K562 (cell line): ENCODE measurements around the gene UBE2O. TPM values are rescaled to one million over a fixed set of nuclear protein-coding genes. Genes with fewer than 3 reads are reported as not detected.

Experiments
- CTCF ChIP-seq, 3 experiments: IDR thresholded peaks in 2 of 3; conservative IDR thresholded peaks in 1 of 3; 2 replicates each; pipeline ENCODE4 v1.5.1; 2011 to 2012; ENCODE audit warnings: low read length in 3 of 3, mild to moderate bottlenecking in 3 of 3, control low read depth in 2 of 3, improper control_type of control experiment in 1 of 3, inconsistent platforms in 1 of 3, low read depth in 1 of 3, mixed read lengths in 1 of 3, moderate library complexity in 1 of 3; ENCODE audit not compliant: insufficient read depth in 2 of 3
- KLF16 ChIP-seq: IDR thresholded peaks from 2 replicates; pipeline ENCODE4 v1.6.1; 2016; ENCODE audit warnings: antibody characterized with exemption
- MEF2D ChIP-seq: conservative IDR thresholded peaks from 2 replicates; pipeline ENCODE4 v1.6.1; 2016; ENCODE audit warnings: low read depth, missing genetic modification characterization, missing compliant biosample characterization
- TAF15 ChIP-seq: fragments of 200-400 bp; formaldehyde crosslinking; IDR thresholded peaks from 2 replicates; pipeline ENCODE4 v1.6.1; 2017; ENCODE audit warnings: mild to moderate bottlenecking, low read depth, low read length, moderate library complexity
- ZNF124 ChIP-seq: sonication (generic); formaldehyde crosslinking; IDR thresholded peaks from 2 replicates; pipeline ENCODE4 v1.8.1; 2022; ENCODE audit warnings: missing genetic modification reagents
- ZNF655 ChIP-seq: fragments of 250-450 bp; sonication (Bioruptor Pico); IDR thresholded peaks from 2 replicates; pipeline ENCODE4 v1.5.0; 2021
- polyA plus RNA-seq, 8 experiments: library from polyadenylated mRNA; depleted of rRNA in 4 of 8; stranded (reverse) in 5 of 8; unstranded in 3 of 8; fragments of >200 nt; fragmentation: Nextera tagmentation in 2 of 8; fragmentation: Illumina TruSeq in 1 of 8; extraction: Ambion mirVana in 2 of 8; extraction: Trizol in 1 of 8; gene quantifications; 2 replicates each; pipeline versions ENCODE4 v1.2.1 to v1.2.3, GENCODE V29; 2011 to 2014; ENCODE audit warnings: inconsistent platforms in 1 of 8, missing spikeins in 1 of 8
- total RNA-seq, 7 experiments: library from RNA; depleted of rRNA in 6 of 7; stranded (reverse); fragments of >200 nt in 6 of 7; fragmentation: Illumina TruSeq in 2 of 7; extraction: Trizol in 2 of 7; gene quantifications; 2 replicates each; pipeline versions ENCODE4 v1.2.1 to v1.2.3, GENCODE V29; 2011 to 2021; ENCODE audit warnings: low replicate concordance in 1 of 7
- TF ChIP-seq, protein P1 (sequence below): fragments of 250-450 bp; sonication (Bioruptor Pico); IDR thresholded peaks from 2 replicates; pipeline ENCODE4 v1.4.0; 2020
- TF ChIP-seq, protein P2 (sequence below): fragments of 250-450 bp; sonication (Bioruptor Pico); IDR thresholded peaks from 2 replicates; pipeline ENCODE4 v1.4.0; 2020; ENCODE audit warnings: mild to moderate bottlenecking, moderate library complexity
- TF ChIP-seq, protein P3 (sequence below), 2 experiments: fragments of 450-650 bp; formaldehyde crosslinking in 1 of 2; IDR thresholded peaks; 2 replicates each; pipeline versions ENCODE4 v1.4.0 to v1.6.1; 2014 to 2020; ENCODE audit warnings: mild to moderate bottlenecking in 2 of 2, borderline replicate concordance in 1 of 2, low read depth in 1 of 2

Gene UBE2O
- total and polyA plus RNA-seq, 9 of the 15 experiments (the other 6 are each of a cell fraction or from before 2014, with no cell fraction given): 1.6 to 39.7 (median 13.3) TPM

DNA sequence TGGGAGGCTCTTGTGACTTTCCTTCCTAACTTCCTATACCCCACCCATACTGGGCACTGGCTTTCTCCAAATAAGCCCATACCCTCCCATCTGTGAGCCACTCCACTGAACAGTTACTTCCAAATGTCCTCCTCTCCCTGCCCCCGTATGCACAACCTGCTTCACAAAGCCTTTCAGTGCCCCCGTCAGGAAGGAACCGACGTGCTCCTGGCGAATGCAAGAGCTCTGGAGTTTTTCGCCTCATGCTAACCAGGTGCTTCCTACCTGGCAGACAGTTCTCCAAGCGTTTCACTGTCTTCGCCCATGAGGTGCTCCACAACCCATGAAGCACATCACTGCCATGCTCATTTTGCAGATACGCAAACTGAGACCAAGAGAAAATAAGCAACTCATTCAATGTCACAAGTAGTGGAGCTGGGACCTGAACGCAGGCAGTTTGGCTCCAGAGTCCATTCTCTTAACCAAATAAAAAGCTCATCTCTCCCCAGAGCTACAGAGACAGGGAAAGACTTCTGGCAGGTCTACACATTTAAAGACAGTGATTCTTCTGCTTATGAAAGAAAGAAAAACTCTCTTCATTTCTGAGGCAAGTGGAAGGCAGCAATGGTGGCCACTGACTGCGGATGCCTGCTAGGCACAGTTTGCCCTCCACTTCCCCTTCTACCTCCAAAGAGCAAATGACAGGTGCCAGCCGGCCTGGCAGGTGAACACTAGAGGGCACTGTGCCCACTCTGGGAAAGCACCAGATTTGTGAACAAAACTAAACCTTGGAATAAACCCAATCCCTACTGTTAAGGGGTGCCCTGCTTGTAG lies 44.7 kb downstream of the UBE2O start (continued):
- TF ChIP-seq, protein P1, sequence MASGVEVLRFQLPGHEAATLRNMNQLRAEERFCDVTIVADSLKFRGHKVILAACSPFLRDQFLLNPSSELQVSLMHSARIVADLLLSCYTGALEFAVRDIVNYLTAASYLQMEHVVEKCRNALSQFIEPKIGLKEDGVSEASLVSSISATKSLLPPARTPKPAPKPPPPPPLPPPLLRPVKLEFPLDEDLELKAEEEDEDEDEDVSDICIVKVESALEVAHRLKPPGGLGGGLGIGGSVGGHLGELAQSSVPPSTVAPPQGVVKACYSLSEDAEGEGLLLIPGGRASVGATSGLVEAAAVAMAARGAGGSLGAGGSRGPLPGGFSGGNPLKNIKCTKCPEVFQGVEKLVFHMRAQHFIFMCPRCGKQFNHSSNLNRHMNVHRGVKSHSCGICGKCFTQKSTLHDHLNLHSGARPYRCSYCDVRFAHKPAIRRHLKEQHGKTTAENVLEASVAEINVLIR (CRISPR knock-in tag): no peak
- TF ChIP-seq, protein P2, sequence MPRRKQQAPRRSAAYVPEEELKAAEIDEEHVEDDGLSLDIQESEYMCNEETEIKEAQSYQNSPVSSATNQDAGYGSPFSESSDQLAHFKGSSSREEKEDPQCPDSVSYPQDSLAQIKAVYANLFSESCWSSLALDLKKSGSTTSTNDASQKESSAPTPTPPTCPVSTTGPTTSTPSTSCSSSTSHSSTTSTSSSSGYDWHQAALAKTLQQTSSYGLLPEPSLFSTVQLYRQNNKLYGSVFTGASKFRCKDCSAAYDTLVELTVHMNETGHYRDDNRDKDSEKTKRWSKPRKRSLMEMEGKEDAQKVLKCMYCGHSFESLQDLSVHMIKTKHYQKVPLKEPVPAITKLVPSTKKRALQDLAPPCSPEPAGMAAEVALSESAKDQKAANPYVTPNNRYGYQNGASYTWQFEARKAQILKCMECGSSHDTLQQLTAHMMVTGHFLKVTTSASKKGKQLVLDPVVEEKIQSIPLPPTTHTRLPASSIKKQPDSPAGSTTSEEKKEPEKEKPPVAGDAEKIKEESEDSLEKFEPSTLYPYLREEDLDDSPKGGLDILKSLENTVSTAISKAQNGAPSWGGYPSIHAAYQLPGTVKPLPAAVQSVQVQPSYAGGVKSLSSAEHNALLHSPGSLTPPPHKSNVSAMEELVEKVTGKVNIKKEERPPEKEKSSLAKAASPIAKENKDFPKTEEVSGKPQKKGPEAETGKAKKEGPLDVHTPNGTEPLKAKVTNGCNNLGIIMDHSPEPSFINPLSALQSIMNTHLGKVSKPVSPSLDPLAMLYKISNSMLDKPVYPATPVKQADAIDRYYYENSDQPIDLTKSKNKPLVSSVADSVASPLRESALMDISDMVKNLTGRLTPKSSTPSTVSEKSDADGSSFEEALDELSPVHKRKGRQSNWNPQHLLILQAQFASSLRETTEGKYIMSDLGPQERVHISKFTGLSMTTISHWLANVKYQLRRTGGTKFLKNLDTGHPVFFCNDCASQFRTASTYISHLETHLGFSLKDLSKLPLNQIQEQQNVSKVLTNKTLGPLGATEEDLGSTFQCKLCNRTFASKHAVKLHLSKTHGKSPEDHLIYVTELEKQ: no peak
- TF ChIP-seq, protein P3, sequence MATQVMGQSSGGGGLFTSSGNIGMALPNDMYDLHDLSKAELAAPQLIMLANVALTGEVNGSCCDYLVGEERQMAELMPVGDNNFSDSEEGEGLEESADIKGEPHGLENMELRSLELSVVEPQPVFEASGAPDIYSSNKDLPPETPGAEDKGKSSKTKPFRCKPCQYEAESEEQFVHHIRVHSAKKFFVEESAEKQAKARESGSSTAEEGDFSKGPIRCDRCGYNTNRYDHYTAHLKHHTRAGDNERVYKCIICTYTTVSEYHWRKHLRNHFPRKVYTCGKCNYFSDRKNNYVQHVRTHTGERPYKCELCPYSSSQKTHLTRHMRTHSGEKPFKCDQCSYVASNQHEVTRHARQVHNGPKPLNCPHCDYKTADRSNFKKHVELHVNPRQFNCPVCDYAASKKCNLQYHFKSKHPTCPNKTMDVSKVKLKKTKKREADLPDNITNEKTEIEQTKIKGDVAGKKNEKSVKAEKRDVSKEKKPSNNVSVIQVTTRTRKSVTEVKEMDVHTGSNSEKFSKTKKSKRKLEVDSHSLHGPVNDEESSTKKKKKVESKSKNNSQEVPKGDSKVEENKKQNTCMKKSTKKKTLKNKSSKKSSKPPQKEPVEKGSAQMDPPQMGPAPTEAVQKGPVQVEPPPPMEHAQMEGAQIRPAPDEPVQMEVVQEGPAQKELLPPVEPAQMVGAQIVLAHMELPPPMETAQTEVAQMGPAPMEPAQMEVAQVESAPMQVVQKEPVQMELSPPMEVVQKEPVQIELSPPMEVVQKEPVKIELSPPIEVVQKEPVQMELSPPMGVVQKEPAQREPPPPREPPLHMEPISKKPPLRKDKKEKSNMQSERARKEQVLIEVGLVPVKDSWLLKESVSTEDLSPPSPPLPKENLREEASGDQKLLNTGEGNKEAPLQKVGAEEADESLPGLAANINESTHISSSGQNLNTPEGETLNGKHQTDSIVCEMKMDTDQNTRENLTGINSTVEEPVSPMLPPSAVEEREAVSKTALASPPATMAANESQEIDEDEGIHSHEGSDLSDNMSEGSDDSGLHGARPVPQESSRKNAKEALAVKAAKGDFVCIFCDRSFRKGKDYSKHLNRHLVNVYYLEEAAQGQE (IDR thresholded peaks at IDR 0.05; ENCODE audit: borderline replicate concordance): peak; percentile 60; the same call in 1 of the 2 replicates
- TF ChIP-seq, protein P3 (CRISPR knock-in tag; IDR thresholded peaks at IDR 0.05; ENCODE audit: low read depth): no peak
- TF ChIP-seq MEF2D (no peak), ZNF655 (CRISPR knock-in tag) (no peak), CTCF (IDR thresholded peaks at IDR 0.05 in 2 of 3, conservative IDR thresholded peaks at IDR 0.05 in 1 of 3; ENCODE audit: insufficient read depth in 2 of 3, low read depth in 1 of 3, low read length in 3 of 3) (peak; percentile 82 to 83 (median 82)), TAF15 (no peak), ZNF124 (CRISPR knock-in tag) (no peak), KLF16 (0 out of 2 replicates have a peak, but pooled peaks have one; percentile 40)
